Left hindlimb (tissue), 1 donor: ENCODE measurements around the gene DTL.

Experiments
- DNase-seq: peaks from one replicate; pipeline ENCODE4 v3.0.0-alpha.2; 2018

DTL gene

GRCh38 chr1:212035835-212036605 is 472 bp downstream of the DTL start:
- DNase-seq, result no peak

- no peak for DNase-seq
Measured at GRCh38 chr1:212037900-212038299, 2.4 kb downstream of the DTL start.

- DNase-seq, result no peak
Measured at GRCh38 chr1:212039622-212040021, 4.1 kb downstream of the DTL start.

- no peak for DNase-seq
Measured at GRCh38 chr1:212040629-212041412, 5.3 kb downstream of the DTL start.

GRCh38 chr1:212042436-212042835 is 6.9 kb downstream of the DTL start:
- no peak for DNase-seq

DNA sequence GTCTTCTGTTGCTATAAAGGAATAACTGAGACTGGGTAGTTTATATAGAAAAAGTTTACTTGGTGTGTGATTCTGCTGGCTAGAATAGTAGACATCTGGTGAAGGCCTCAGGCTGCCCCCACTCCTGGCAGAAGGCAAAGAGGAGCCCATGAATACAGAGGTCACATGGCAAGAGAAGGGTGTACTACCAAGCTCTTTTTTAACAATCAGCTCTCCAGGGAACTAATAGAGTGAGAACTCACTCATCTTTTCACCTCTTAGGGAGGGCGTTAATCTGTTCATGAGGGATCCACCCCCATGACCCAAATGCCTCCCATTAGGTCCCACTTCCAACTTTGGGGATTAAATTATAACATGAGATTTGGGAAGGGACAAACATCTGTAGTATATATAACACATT is 9.3 kb downstream of the DTL start:
- no peak for DNase-seq

GRCh38 chr1:212045981-212046380 is 10.4 kb downstream of the DTL start:
- DNase-seq, result no peak

- DNase-seq, result no peak
Measured at GRCh38 chr1:212053993-212054392, 18.4 kb downstream of the DTL start.

DNA sequence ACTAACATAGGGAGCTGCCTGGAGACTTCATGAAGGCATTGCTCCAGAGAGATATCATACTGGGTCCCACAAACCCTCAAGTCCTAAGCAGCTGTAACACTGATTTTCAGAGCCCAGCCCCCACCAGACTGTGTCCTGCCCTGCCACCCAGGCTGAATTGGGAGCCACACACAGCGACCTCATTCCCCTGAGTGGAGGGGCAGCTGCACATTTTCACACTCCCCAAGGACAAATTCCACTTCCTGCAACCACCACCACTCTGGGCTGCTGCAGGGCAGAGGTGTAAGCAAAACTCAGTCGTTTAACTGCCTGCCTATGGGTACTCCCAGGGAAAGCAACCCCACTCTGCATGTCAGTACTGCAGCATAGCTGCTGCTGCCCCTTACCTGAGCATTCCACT is 19.8 kb downstream of the DTL start:
- no peak for DNase-seq

DNA sequence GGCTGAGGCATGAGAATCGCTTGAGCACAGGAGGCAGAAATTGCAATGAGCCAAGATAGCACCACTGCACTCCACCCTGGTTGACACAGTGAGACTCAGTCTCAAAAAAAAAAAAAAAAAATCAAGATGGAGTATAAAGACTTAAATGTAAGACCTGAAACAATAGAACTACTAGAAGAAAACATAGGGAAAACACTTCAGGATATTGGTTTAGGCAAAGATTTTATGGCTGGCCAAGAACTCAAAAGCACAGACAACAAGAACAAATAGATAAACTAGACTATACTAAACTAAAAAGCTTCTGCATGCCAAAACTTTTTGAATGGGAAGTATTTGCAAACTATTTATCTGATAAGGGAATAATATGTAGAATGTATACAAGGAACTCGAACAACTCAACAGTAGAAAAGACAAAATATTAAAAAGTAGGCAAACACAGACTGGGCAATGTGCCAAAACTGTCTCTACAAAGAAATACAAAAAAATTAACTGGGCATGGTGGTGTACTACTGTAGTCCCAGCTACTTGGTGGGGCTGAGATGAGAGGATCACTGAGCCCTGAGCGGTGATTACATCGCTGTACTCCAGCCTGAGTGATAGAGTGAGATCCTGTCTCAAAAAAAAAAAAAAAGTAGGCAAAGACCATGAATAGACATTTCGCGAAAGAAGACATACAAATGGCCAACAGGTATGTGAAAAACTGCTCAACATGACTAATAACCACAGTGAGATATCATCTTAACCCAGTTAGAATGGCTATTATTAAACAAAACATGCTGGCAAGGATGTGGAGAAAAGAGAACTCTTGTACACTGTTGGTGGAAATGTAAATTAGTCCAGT is 25.3 kb downstream of the DTL start:
- no peak for DNase-seq

GRCh38 chr1:212062832-212063438 is 27.4 kb downstream of the DTL start:
- no peak for DNase-seq

DNA sequence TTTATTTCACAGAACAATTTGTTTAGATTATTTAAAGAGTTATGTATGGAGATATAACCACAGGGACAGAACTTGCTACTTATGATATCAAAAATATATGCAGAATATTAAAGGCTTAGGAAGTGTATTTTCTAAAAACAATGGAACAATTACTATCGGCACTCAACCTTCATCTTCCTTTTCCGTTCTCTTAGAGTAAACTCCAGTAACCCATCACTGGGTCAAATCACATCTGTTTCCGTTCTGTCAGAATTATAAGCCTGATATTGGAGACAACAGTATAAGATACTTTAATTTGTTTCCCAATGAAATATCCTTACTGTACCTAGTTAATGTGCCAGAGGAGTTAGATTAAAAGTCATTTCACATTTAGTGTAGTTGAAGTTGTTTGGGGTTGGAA is 32.2 kb downstream of the DTL start:
- no peak for DNase-seq

- no peak for DNase-seq
Measured at GRCh38 chr1:212070720-212071302, 35.3 kb downstream of the DTL start.

DNA sequence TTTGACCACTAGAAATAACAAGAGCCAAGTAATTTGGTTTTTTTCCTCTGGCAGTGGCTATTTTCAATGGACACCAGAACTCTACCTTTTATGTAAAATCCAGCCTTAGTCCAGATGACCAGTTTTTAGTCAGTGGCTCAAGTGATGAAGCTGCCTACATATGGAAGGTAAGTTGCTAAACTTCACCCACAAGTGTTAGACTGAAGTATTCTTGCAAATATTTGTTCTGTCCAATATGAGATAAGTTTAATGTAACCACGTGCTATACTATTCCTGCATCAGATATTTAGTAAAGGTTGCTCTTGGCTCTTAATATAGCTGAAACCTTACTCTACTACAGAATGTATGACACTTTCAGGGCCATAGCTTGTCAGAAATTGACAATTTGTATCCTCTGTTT is 36.5 kb downstream of the DTL start:
- no peak for DNase-seq

DNA sequence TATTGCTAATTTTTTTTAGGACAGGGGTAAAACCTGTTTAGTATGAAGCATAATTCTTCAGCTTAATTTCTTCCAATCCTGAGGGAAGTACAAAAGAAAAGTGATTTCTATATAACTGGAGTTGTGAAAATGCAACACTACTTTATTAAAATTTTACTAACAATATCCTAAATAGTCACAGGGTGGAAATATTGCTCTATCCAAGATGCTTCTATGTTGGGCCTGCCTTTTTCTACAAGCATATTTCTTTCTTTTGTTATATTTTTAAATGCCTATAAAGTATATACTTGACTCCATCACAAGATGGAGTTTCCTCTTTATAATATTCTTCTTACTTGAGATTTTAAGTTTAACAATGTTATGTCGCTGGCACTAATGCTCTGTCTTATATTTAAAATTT is 37.9 kb downstream of the DTL start:
- DNase-seq, result no peak

DNA sequence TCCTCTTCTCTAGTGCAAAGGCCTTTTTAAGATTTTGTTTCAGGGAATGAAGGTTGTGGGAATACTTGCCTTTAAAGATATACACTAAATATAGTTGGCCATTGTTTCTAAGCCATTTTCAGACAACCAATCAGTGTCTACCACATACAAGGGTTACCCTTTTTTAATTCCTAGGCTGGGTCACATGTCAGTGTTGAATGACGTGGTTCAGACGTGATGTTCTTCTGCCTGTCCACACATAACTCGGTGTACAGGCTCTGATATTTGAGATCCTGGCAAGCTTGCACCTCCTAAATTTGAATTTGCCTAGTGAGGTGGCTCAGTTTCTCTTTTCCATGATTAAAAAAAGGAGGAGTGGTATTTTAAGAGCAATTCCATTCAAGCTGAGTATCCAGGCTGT is 38.8 kb downstream of the DTL start:
- DNase-seq, result no peak

- no peak for DNase-seq
Measured at GRCh38 chr1:212074856-212075255, 39.3 kb downstream of the DTL start.

DNA sequence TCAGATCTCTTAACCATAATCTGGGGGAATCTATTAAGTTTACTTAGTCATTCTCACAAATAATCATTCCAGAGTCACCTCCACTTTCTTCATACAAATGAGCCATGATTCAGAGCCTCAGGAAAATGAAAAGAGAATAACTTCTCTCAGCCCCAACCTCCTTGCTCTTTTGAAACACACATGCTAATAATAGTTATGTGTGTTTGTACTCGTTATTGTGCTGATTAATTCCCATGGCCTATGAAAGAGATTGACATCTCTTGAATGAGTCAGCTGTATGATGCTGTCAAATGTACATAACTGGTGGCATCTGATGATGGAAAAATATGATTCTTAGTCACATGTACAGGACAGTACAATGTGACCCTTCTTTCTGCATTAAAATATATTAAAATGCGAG is 41.5 kb downstream of the DTL start:
- DNase-seq, result no peak

DNA sequence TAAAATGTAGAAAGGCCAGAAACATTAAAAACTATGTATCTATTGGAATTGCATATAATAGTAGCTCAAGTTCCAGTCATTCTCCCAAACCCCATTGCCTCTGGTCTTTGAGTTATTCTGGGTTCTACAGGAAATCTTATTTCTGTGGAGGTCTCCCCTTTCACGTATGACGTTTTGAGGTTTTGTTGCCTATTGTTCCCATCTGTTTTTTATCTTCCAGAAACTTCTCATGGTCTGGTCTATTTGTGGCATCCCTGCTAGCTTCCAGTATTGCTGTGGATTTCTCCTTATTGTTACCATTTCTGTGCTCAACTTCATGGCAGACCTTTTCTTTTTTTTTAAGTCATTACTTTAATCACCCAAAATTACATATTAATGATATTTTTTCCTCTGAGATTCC is 43.3 kb downstream of the DTL start:
- no peak for DNase-seq

- DNase-seq, result no peak
Measured at GRCh38 chr1:212082765-212083406, 47.3 kb downstream of the DTL start.

DNA sequence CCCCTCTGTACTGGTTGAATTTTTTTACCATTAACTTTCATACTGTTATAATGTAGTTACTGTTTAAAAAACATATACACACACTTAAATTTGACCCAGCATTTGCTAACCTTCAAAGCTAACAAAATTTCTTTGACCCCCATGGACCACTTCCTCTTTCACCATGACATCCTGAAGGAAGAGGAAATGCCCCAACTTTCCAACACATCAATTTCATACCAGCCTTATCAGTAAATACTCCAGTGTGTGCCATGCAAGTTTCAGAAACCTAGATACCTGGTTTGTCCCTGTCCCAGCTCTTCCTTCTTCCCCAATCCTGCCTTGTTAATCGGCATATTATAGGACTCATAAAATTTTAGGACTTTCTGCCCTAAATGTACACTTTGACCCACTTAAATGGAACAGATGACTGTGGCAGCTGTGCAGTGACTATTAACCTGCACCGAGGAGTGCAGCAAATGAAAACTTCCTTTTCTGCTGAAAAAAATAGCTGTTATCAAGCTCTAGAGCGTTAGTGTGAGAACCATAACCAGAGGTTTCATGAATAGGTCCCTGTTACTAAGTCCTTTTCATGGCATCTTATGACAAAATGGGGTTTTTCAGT is 54.1 kb downstream of the DTL start:
- DNase-seq, result no peak
